OCI-LY1 (cell line): Measurements from ENCODE around the gene ARHGAP25.

Experiments
- H2AFZ ChIP-seq: fragments of 200-600 bp; sonication (generic), shearing (Covaris generic); 2 replicates; pipeline ENCODE4 v1.6.0; 2014; ENCODE audit warnings: antibody characterized with exemption, mild to moderate bottlenecking, low read length
- H3F3A ChIP-seq: fragments of 200-600 bp; sonication (generic), shearing (Covaris generic); 2 replicates; pipeline ENCODE4 v1.6.0; 2014; ENCODE audit warnings: mild to moderate bottlenecking, antibody characterized with exemption, low read length, moderate library complexity; ENCODE audit not compliant: insufficient read depth
- H3K27ac ChIP-seq: fragments of 200-600 bp; sonication (generic); 2 replicates; pipeline ENCODE4 v1.5.1; 2014; ENCODE audit warnings: low read length, mixed run types, mild to moderate bottlenecking, low read depth; ENCODE audit not compliant: poor library complexity, severe bottlenecking
- H3K27me3 ChIP-seq: fragments of 200-600 bp; sonication (generic); 2 replicates; pipeline ENCODE4 v1.6.0; 2014; ENCODE audit warnings: antibody characterized with exemption, mild to moderate bottlenecking, low read length, moderate library complexity; ENCODE audit not compliant: insufficient read depth
- H3K36me3 ChIP-seq: fragments of 200-600 bp; sonication (generic); 2 replicates; pipeline ENCODE4 v1.6.1; 2014; ENCODE audit warnings: mild to moderate bottlenecking, antibody characterized with exemption, low read length, moderate library complexity, mixed read lengths; ENCODE audit not compliant: insufficient read depth
- H3K4me1 ChIP-seq: fragments of 200-600 bp; sonication (generic); 2 replicates; pipeline ENCODE4 v1.5.1; 2014; ENCODE audit warnings: mild to moderate bottlenecking, low read length, moderate library complexity; ENCODE audit not compliant: insufficient read depth, severe bottlenecking
- H3K4me2 ChIP-seq: fragments of 200-600 bp; sonication (generic), shearing (Covaris generic); 2 replicates; pipeline ENCODE4 v1.6.1; 2014; ENCODE audit warnings: low read length
- H3K4me3 ChIP-seq: fragments of 200-600 bp; sonication (generic); 2 replicates; pipeline ENCODE4 v1.5.1; 2014; ENCODE audit warnings: low read length, low read depth, mild to moderate bottlenecking, mixed read lengths; ENCODE audit not compliant: poor library complexity, severe bottlenecking
- H3K79me2 ChIP-seq: fragments of 200-600 bp; shearing (Covaris generic); 2 replicates; pipeline ENCODE4 v1.6.1; 2016; ENCODE audit warnings: mixed run types, low read length, mixed read lengths; ENCODE audit not compliant: insufficient read depth
- H3K9ac ChIP-seq: fragments of 200-600 bp; sonication (generic), shearing (Covaris generic); 2 replicates; pipeline ENCODE4 v1.6.1; 2014; ENCODE audit warnings: mild to moderate bottlenecking, low read length, mixed read lengths
- H3K9me2 ChIP-seq: fragments of 200-600 bp; sonication (generic), shearing (Covaris generic); 2 replicates; pipeline ENCODE4 v1.6.1; 2014; ENCODE audit warnings: low read depth, mild to moderate bottlenecking, low read length, mixed read lengths
- H3K9me3 ChIP-seq: fragments of 200-600 bp; shearing (Covaris generic); 2 replicates; pipeline ENCODE4 v1.6.1; 2014; ENCODE audit warnings: low read length, mixed read lengths
- H4K20me1 ChIP-seq: fragments of 200-600 bp; sonication (generic), shearing (Covaris generic); 2 replicates; pipeline ENCODE4 v1.6.0; 2016; ENCODE audit warnings: mild to moderate bottlenecking, low read length; ENCODE audit not compliant: insufficient read depth
- EZH2 ChIP-seq: fragments of 200-600 bp; sonication (generic), shearing (Covaris generic); IDR thresholded peaks from 2 replicates; pipeline ENCODE4 v1.8.0; 2017; ENCODE audit warnings: borderline replicate concordance, mixed run types, mild to moderate bottlenecking, antibody characterized with exemption, low read length, moderate library complexity, mixed read lengths
- TF ChIP-seq, protein P1 (sequence below): fragments of 200-600 bp; sonication (generic), shearing (Covaris generic); IDR thresholded peaks from 2 replicates; pipeline ENCODE4 v1.5.1; 2017; ENCODE audit warnings: mild to moderate bottlenecking, antibody characterized with exemption, low read length, moderate library complexity, mixed read lengths

Gene ARHGAP25

GRCh38 chr2:68865108-68865507 lies 130.5 kb downstream of the ARHGAP25 start:
- TF ChIP-seq, protein P1, sequence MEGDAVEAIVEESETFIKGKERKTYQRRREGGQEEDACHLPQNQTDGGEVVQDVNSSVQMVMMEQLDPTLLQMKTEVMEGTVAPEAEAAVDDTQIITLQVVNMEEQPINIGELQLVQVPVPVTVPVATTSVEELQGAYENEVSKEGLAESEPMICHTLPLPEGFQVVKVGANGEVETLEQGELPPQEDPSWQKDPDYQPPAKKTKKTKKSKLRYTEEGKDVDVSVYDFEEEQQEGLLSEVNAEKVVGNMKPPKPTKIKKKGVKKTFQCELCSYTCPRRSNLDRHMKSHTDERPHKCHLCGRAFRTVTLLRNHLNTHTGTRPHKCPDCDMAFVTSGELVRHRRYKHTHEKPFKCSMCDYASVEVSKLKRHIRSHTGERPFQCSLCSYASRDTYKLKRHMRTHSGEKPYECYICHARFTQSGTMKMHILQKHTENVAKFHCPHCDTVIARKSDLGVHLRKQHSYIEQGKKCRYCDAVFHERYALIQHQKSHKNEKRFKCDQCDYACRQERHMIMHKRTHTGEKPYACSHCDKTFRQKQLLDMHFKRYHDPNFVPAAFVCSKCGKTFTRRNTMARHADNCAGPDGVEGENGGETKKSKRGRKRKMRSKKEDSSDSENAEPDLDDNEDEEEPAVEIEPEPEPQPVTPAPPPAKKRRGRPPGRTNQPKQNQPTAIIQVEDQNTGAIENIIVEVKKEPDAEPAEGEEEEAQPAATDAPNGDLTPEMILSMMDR, result no peak
- no peak for TF ChIP-seq EZH2
- no peaks in the 10 kb centered on the region for H4K20me1 ChIP-seq
- no peaks in the 10 kb centered on the region for H3K9me2 ChIP-seq
- H3K27me3 ChIP-seq, result no peaks in the 10 kb centered on the region
- H3K79me2 ChIP-seq, result no peaks in the 10 kb centered on the region
- H3K9me3 ChIP-seq, result no peaks in the 10 kb centered on the region
- no peak overlapping the region for H3K9ac ChIP-seq
- no peaks in the 10 kb centered on the region for H3K4me1 ChIP-seq
- H2AFZ ChIP-seq, result no peak overlapping the region
- H3K36me3 ChIP-seq, result no peaks in the 10 kb centered on the region
- no peak overlapping the region for H3K4me2 ChIP-seq
- H3F3A ChIP-seq, result no peaks in the 10 kb centered on the region
- H3K4me3 ChIP-seq, result no peak overlapping the region
- H3K27ac ChIP-seq, result no peak overlapping the region

GRCh38 chr2:68870215-68870614 lies 135.6 kb downstream of the ARHGAP25 start:
- Histone ChIP-seq H3K4me2 (no peak overlapping the region), H3K27ac (no peak overlapping the region), H3K9me3 (no peaks in the 10 kb centered on the region), H2AFZ (no peak overlapping the region), H4K20me1 (no peaks in the 10 kb centered on the region), H3K27me3 (no peaks in the 10 kb centered on the region), H3K9ac (no peak overlapping the region), H3K9me2 (no peaks in the 10 kb centered on the region), H3K4me1 (no peaks in the 10 kb centered on the region), H3K4me3 (no peak overlapping the region), H3F3A (no peaks in the 10 kb centered on the region), H3K79me2 (no peaks in the 10 kb centered on the region), H3K36me3 (no peaks in the 10 kb centered on the region)
- TF ChIP-seq, protein P1, result no peak
- TF ChIP-seq EZH2, result no peak

GRCh38 chr2:68871159-68871764 lies 136.7 kb downstream of the ARHGAP25 start, which contains the start of gene BMP10:
BMP10 (minus strand) TSS chr2:68871397; CDS start chr2:68871358, 39 bp downstream.
- H3K4me1 ChIP-seq, result no peaks in the 10 kb centered on the region
- no peaks in the 10 kb centered on the region for H3K9me3 ChIP-seq
- no peaks in the 10 kb centered on the region for H4K20me1 ChIP-seq
- H3K9me2 ChIP-seq, result no peaks in the 10 kb centered on the region
- H3K36me3 ChIP-seq, result no peaks in the 10 kb centered on the region
- no peaks in the 10 kb centered on the region for H3K27me3 ChIP-seq
- TF ChIP-seq EZH2, result no peak
- TF ChIP-seq, protein P1, result no peak
- no peaks in the 10 kb centered on the region for H3K79me2 ChIP-seq
- H3K4me3 ChIP-seq, result no peak within 1 kb of the TSS
- no peaks in the 10 kb centered on the region for H3F3A ChIP-seq
- H3K9ac ChIP-seq, result no peak within 1 kb of the TSS
- H3K27ac ChIP-seq, result no peak within 1 kb of the TSS
- no peak within 1 kb of the TSS for H3K4me2 ChIP-seq
- H2AFZ ChIP-seq, result no peak within 1 kb of the TSS
